GM18505 (cell line): Measurements from ENCODE around the gene CD244.

ENCODE experiments used
- ATAC-seq: cut with Tn5 transposase; IDR thresholded peaks from one replicate; pipeline ENCODE4 v1.9.1; 2021; ENCODE audit not compliant: unreplicated experiment
- POLR2A ChIP-seq: IDR thresholded peaks from 4 replicates; pipeline ENCODE4 v1.6.1; 2011; ENCODE audit warnings: borderline replicate concordance; ENCODE audit not compliant: insufficient read depth, insufficient read length; ENCODE audit errors: extremely low read depth

The CD244 gene

GRCh38 chr1:160819186-160819585, 43.5 kb downstream of the CD244 start:
- ATAC-seq = no peak
- no peak for TF ChIP-seq POLR2A

- TF ChIP-seq POLR2A = no peak
- ATAC-seq = no peak
Measured at GRCh38 chr1:160818207-160818937, 44.3 kb downstream of the CD244 start.

GRCh38 chr1:160814856-160815255, 47.8 kb downstream of the CD244 start:
- no peak for TF ChIP-seq POLR2A
- ATAC-seq = no peak

- TF ChIP-seq POLR2A = no peak
- no peak for ATAC-seq
Measured at GRCh38 chr1:160814316-160814715, 48.4 kb downstream of the CD244 start.

- no peak for ATAC-seq
- no peak for TF ChIP-seq POLR2A
Measured at GRCh38 chr1:160813215-160813614, 49.5 kb downstream of the CD244 start.

- no peak for ATAC-seq
- no peak for TF ChIP-seq POLR2A
Measured at GRCh38 chr1:160811147-160811546, 51.5 kb downstream of the CD244 start.

- ATAC-seq = no peak
- no peak for TF ChIP-seq POLR2A
Measured at GRCh38 chr1:160810486-160810885, 52.2 kb downstream of the CD244 start.

- TF ChIP-seq POLR2A = no peak
Measured at GRCh38 chr1:160808289-160808688, 54.4 kb downstream of the CD244 start.

GRCh38 chr1:160807738-160808137, 54.9 kb downstream of the CD244 start:
- no peak for TF ChIP-seq POLR2A
- no peak for ATAC-seq

More at GRCh38 chr1:160808289-160808688, 54.4 kb downstream of the CD244 start:
- ATAC-seq = no peak

GRCh38 chr1:160807247-160807646, 55.4 kb downstream of the CD244 start:
- ATAC-seq = no peak
- TF ChIP-seq POLR2A = no peak

GRCh38 chr1:160806784-160807183, 55.9 kb downstream of the CD244 start:
- ATAC-seq = no peak

GRCh38 chr1:160806109-160806665, 56.5 kb downstream of the CD244 start:
- no peak for ATAC-seq
- TF ChIP-seq POLR2A = no peak

More at GRCh38 chr1:160806784-160807183, 55.9 kb downstream of the CD244 start:
- TF ChIP-seq POLR2A = no peak

- no peak for TF ChIP-seq POLR2A
Measured at GRCh38 chr1:160801836-160802580, 60.7 kb downstream of the CD244 start.

GRCh38 chr1:160800645-160801408, 61.9 kb downstream of the CD244 start:
- no peak for TF ChIP-seq POLR2A
- ATAC-seq = no peak

More at GRCh38 chr1:160801836-160802580, 60.7 kb downstream of the CD244 start:
- ATAC-seq = no peak

GRCh38 chr1:160800142-160800541, 62.5 kb downstream of the CD244 start:
- TF ChIP-seq POLR2A = no peak
- ATAC-seq = no peak
